ENCODE results near the gene NPY. TPM values are rescaled to one million over a fixed set of nuclear protein-coding genes. Genes with fewer than 3 reads are reported as not detected.

Gene NPY
- total and polyA plus RNA-seq, 8 donors: 0.37 to 58.7 (median 1.3) TPM; not detected in 1

- no peak overlapping the region for H3K27ac ChIP-seq
- no peaks in the 10 kb centered on the region for H3K4me1 ChIP-seq
- WGBS, 2 donors: 56 to 74% methylated on average over 3 of the region's 3 CpGs
- ATAC-seq (no peak), DNase-seq (no peak), FAIRE-seq (no peak)
- no peaks in the 10 kb centered on the region for H3K9me3 ChIP-seq
- no peak overlapping the region for H3K4me3 ChIP-seq
- no peaks in the 10 kb centered on the region for H3K27me3 ChIP-seq
- intact Hi-C loops (cut with DNase I): no loop called here
- TF ChIP-seq CTCF (IDR thresholded peaks at IDR 0.05): no peak
- H3K36me3 ChIP-seq: no peaks in the 10 kb centered on the region
Observed at GRCh38 chr7:24297362-24297761, 13.4 kb downstream of the NPY start.

GRCh38 chr7:24298696-24299095, 14.7 kb downstream of the NPY start:
- Histone ChIP-seq H3K4me1 (no peaks in the 10 kb centered on the region), H3K27me3 (no peaks in the 10 kb centered on the region), H3K4me3 (no peak overlapping the region), H3K9me3 (no peaks in the 10 kb centered on the region), H3K36me3 (no peaks in the 10 kb centered on the region), H3K27ac (no peak overlapping the region)
- no peak for TF ChIP-seq CTCF (IDR thresholded peaks at IDR 0.05)
- DNase-seq (no peak), FAIRE-seq (no peak), ATAC-seq (no peak)
- intact Hi-C loops (cut with DNase I): no loop called here

- intact Hi-C loops (cut with DNase I): no loop called here
- WGBS, 2 donors: 60 to 63% methylated on average over 4 of the region's 4 CpGs
- TF ChIP-seq CTCF (IDR thresholded peaks at IDR 0.05): no peak
- H3K27me3 ChIP-seq: no peaks in the 10 kb centered on the region
- H3K27ac ChIP-seq: no peak overlapping the region
- no peaks in the 10 kb centered on the region for H3K9me3 ChIP-seq
- FAIRE-seq (no peak), ATAC-seq (no peak), DNase-seq (no peak)
- no peaks in the 10 kb centered on the region for H3K4me1 ChIP-seq
- H3K4me3 ChIP-seq: no peak overlapping the region
- no peaks in the 10 kb centered on the region for H3K36me3 ChIP-seq
Observed at GRCh38 chr7:24299192-24299591, 15.2 kb downstream of the NPY start.

- Histone ChIP-seq H3K27me3 (no peaks in the 10 kb centered on the region), H3K27ac (no peak overlapping the region), H3K4me1 (no peaks in the 10 kb centered on the region), H3K4me3 (no peak overlapping the region), H3K9me3 (no peaks in the 10 kb centered on the region), H3K36me3 (no peaks in the 10 kb centered on the region)
- 67 to 73% methylated on average over 2 of the region's 2 CpGs for WGBS, 2 donors
- TF ChIP-seq CTCF (IDR thresholded peaks at IDR 0.05): no peak
- DNase-seq (no peak), FAIRE-seq (no peak), ATAC-seq (no peak)
- intact Hi-C loops (cut with DNase I): no loop called here
Observed at GRCh38 chr7:24301703-24302102, 17.7 kb downstream of the NPY start.

GRCh38 chr7:24304494-24305095, 20.6 kb downstream of the NPY start:
- 46 to 48% methylated on average over 5 of the region's 5 CpGs for WGBS, 2 donors
- FAIRE-seq (no peak), DNase-seq (no peak), ATAC-seq (no peak)
- Histone ChIP-seq H3K36me3 (no peaks in the 10 kb centered on the region), H3K27ac (no peak overlapping the region), H3K9me3 (no peaks in the 10 kb centered on the region), H3K27me3 (no peaks in the 10 kb centered on the region), H3K4me1 (no peaks in the 10 kb centered on the region), H3K4me3 (no peak overlapping the region)
- no peak for TF ChIP-seq CTCF (IDR thresholded peaks at IDR 0.05)
- intact Hi-C loops (cut with DNase I): no loop called here
